K562 (cell line): ENCODE measurements around the gene C4A. TPM values are rescaled to one million over a fixed set of nuclear protein-coding genes. Genes with fewer than 3 reads are reported as not detected.

Experiments
- ATAC-seq: fragments of 200-7000 bp; cut with Tn5 transposase; 3 replicates; pipeline ENCODE4 v1.9.1; 2020; ENCODE audit warnings: moderate library complexity
- BruUV-seq: library from RNA; stranded (reverse); fragments of 400-500 nt; replicated peaks from 2 replicates; lab custom pipeline; 2021; lab: Mats Ljungman, UMichigan
- CTCF ChIA-PET: fragments of 300-600 bp; formaldehyde crosslinking; extraction: SDS; loops from one replicate; lab custom pipeline; 2021; ENCODE audit warnings: low intra/inter-chr PET ratio; lab: Yijun Ruan, JAX
- POLR2A ChIA-PET: fragments of 300-600, 350-650 bp; sonication (Branson Sonifier 250); formaldehyde crosslinking; extraction: SDS; loops from one replicate; lab custom pipeline; 2021; ENCODE audit warnings: antibody characterized with exemption, inconsistent platforms; lab: Yijun Ruan, JAX
- DNase-seq, 4 experiments: peaks; one replicate each; pipeline versions ENCODE4 v3.0.0 to v3.0.0-alpha.2; 2011 to 2018; ENCODE audit warnings: low spot score in 3 of 4, mixed read lengths in 3 of 4; ENCODE audit errors: extremely low read depth in 1 of 4
- FAIRE-seq: peaks from 2 replicates; lab custom pipeline; 2011; peaks lifted over from hg19 to GRCh38; lab: Jason Lieb, UNC
- H2AFZ ChIP-seq: 2 replicates; pipeline ENCODE4 v1.6.0; 2011; ENCODE audit warnings: low read depth, low read length, control low read depth, inconsistent platforms
- H3K27ac ChIP-seq: fragments of 200-600 bp; 3 replicates; pipeline ENCODE4 v1.8.0; 2011; ENCODE audit warnings: low read depth, mild to moderate bottlenecking, control low read depth, inconsistent platforms, low read length, moderate library complexity, mixed read lengths; ENCODE audit errors: extremely low read depth
- H3K27me3 ChIP-seq, 2 experiments: fragments of 300-600 bp in 1 of 2; 2 replicates in 1 of 2; 3 replicates in 1 of 2; pipeline versions ENCODE4 v1.6.0 to v1.8.0; 2011; ENCODE audit warnings: inconsistent platforms in 2 of 2, low read length in 2 of 2, mild to moderate bottlenecking in 1 of 2, mixed read lengths in 1 of 2, moderate library complexity in 1 of 2; ENCODE audit not compliant: control insufficient read depth in 2 of 2, insufficient read depth in 2 of 2
- H3K36me3 ChIP-seq: fragments of 300-600 bp; 3 replicates; pipeline ENCODE4 v1.8.0; 2011; ENCODE audit warnings: mild to moderate bottlenecking, low read length, inconsistent platforms; ENCODE audit not compliant: control insufficient read depth, insufficient read depth
- H3K4me1 ChIP-seq, 2 experiments: fragments of 200-600 bp in 1 of 2; replicated peaks in 1 of 2; 2 replicates in 1 of 2; 3 replicates in 1 of 2; pipeline versions ENCODE4 v1.5.1 to v1.8.0; 2011; ENCODE audit warnings: inconsistent platforms in 2 of 2, low read length in 2 of 2, mild to moderate bottlenecking in 1 of 2, mixed read lengths in 1 of 2, moderate library complexity in 1 of 2; ENCODE audit not compliant: control insufficient read depth in 2 of 2, insufficient read depth in 2 of 2
- H3K4me2 ChIP-seq: 2 replicates; pipeline ENCODE4 v1.6.1; 2011; ENCODE audit warnings: low read length, control low read depth, inconsistent platforms, mixed read lengths; ENCODE audit not compliant: insufficient read depth
- H3K4me3 ChIP-seq: fragments of 200-600 bp; sonication (generic), shearing (Covaris generic); 2 replicates; pipeline ENCODE4 v1.5.1; 2016; ENCODE audit warnings: control low read depth, inconsistent platforms
- H3K79me2 ChIP-seq: fragments of 200-600 bp; 3 replicates; pipeline ENCODE4 v1.8.0; 2011; ENCODE audit warnings: low read length, inconsistent platforms; ENCODE audit not compliant: control insufficient read depth, insufficient read depth
- H3K9ac ChIP-seq, 2 experiments: 2 replicates each; pipeline versions ENCODE4 v1.6.0 to v1.6.1; 2011; ENCODE audit warnings: low read depth in 2 of 2, low read length in 2 of 2, control low read depth in 1 of 2, inconsistent platforms in 1 of 2, mild to moderate bottlenecking in 1 of 2, mixed read lengths in 1 of 2; ENCODE audit not compliant: insufficient read depth in 1 of 2
- H3K9me1 ChIP-seq: one replicate; pipeline ENCODE4 v1.6.0; 2011; ENCODE audit warnings: inconsistent platforms, mild to moderate bottlenecking, low read length, moderate library complexity; ENCODE audit not compliant: control insufficient read depth, insufficient read depth
- H3K9me3 ChIP-seq: replicated peaks from 2 replicates; pipeline ENCODE4 v1.5.1; 2011; ENCODE audit warnings: low read depth, low read length, inconsistent platforms; ENCODE audit not compliant: control insufficient read depth, insufficient read depth
- H4K20me1 ChIP-seq: replicated peaks from 2 replicates; pipeline ENCODE4 v1.6.1; 2011; ENCODE audit warnings: low read length, inconsistent platforms, mixed read lengths; ENCODE audit not compliant: control insufficient read depth, insufficient read depth
- GABPB2 ChIP-seq: fragments of 250-450 bp; sonication (Bioruptor Pico); conservative IDR thresholded peaks from 2 replicates; pipeline ENCODE4 v1.5.1; 2021; ENCODE audit warnings: mild to moderate bottlenecking
- IRF2 ChIP-seq: sonication (generic); formaldehyde crosslinking; IDR thresholded peaks from 2 replicates; pipeline ENCODE4 v1.8.1; 2022; ENCODE audit warnings: mild to moderate bottlenecking, missing genetic modification reagents
- KAT7 ChIP-seq: sonication (generic); formaldehyde crosslinking; IDR thresholded peaks from 2 replicates; pipeline ENCODE4 v1.8.0; 2022; ENCODE audit warnings: missing genetic modification reagents, mild to moderate bottlenecking, borderline replicate concordance
- NR2C1 ChIP-seq, 2 experiments: fragments of 450-650 bp; IDR thresholded peaks; 2 replicates each; pipeline ENCODE4 v1.6.1; 2017; ENCODE audit warnings: mild to moderate bottlenecking in 2 of 2, antibody characterized with exemption in 1 of 2, inconsistent platforms in 1 of 2, missing compliant biosample characterization in 1 of 2, missing genetic modification characterization in 1 of 2
- NRF1 ChIP-seq, 2 experiments: fragments of 450-650 bp; IDR thresholded peaks in 1 of 2; conservative IDR thresholded peaks in 1 of 2; 2 replicates each; pipeline ENCODE4 v1.6.1; 2014; ENCODE audit warnings: mild to moderate bottlenecking in 2 of 2
- PCBP2 ChIP-seq: fragments of 200-400 bp; formaldehyde crosslinking; IDR thresholded peaks from 2 replicates; pipeline ENCODE4 v1.6.1; 2018; ENCODE audit warnings: low read length, low read depth, mild to moderate bottlenecking, moderate library complexity; ENCODE audit not compliant: poor library complexity, severe bottlenecking
- SFPQ ChIP-seq: fragments of 200-400 bp; formaldehyde crosslinking; IDR thresholded peaks from 2 replicates; pipeline ENCODE4 v1.6.1; 2017; ENCODE audit warnings: mild to moderate bottlenecking, low read depth, low read length, moderate library complexity
- SRF ChIP-seq, 2 experiments: fragments of 250-450, 450-650 bp in 1 of 2; sonication (Bioruptor Pico) in 1 of 2; sonication (generic) in 1 of 2; formaldehyde crosslinking; IDR thresholded peaks; 2 replicates each; pipeline versions ENCODE4 v1.5.0 to v1.5.1; 2020 to 2022; ENCODE audit warnings: mild to moderate bottlenecking in 1 of 2, missing genetic modification reagents in 1 of 2
- THRA ChIP-seq: fragments of 450-650 bp; IDR thresholded peaks from 2 replicates; pipeline ENCODE4 v1.6.1; 2017; ENCODE audit warnings: mild to moderate bottlenecking, moderate library complexity
- ZNF253 ChIP-seq: fragments of 250-450 bp; sonication (Bioruptor Pico); conservative IDR thresholded peaks from 2 replicates; pipeline ENCODE4 v1.6.1; 2021; ENCODE audit warnings: mild to moderate bottlenecking
- WGBS: fragments of 100-300 bp; shearing (Covaris generic); methylation state at CpG from one replicate; pipeline ENCODE4 v1.1.6; 2016; ENCODE audit warnings: low coverage, mixed read lengths; ENCODE audit not compliant: insufficient coverage; ENCODE audit errors: missing lambda C conversion rate; 5-methylcytosine and 5-hydroxymethylcytosine counted together
- in situ Hi-C: fragments of 300-500 bp; cut with MboI; formaldehyde crosslinking; loops from 4 replicates; pipeline ENCODE4 v1.15.0; 2018; ENCODE audit warnings: inconsistent platforms, mixed read lengths
- intact Hi-C: fragments of 100-400 bp; cut with micrococcal nuclease; formaldehyde crosslinking; loops from 2 replicates; pipeline ENCODE4 v1.14.2; 2022
- polyA plus RNA-seq, 8 experiments: library from polyadenylated mRNA; depleted of rRNA in 4 of 8; stranded (reverse) in 5 of 8; unstranded in 3 of 8; fragments of >200 nt; fragmentation: Nextera tagmentation in 2 of 8; fragmentation: Illumina TruSeq in 1 of 8; extraction: Ambion mirVana in 2 of 8; extraction: Trizol in 1 of 8; gene quantifications; 2 replicates each; pipeline versions ENCODE4 v1.2.1 to v1.2.3, GENCODE V29; 2011 to 2014; ENCODE audit warnings: inconsistent platforms in 1 of 8, missing spikeins in 1 of 8
- total RNA-seq, 7 experiments: library from RNA; depleted of rRNA in 6 of 7; stranded (reverse); fragments of >200 nt in 6 of 7; fragmentation: Illumina TruSeq in 2 of 7; extraction: Trizol in 2 of 7; gene quantifications; 2 replicates each; pipeline versions ENCODE4 v1.2.1 to v1.2.3, GENCODE V29; 2011 to 2021; ENCODE audit warnings: low replicate concordance in 1 of 7

The C4A gene
- total and polyA plus RNA-seq, 9 of the 15 experiments (the other 6 are each of a cell fraction or from before 2014, with no cell fraction given) = 0.27 to 7.6 (median 5.0) TPM

- peaks cover 97% of the 10 kb centered on the region for H3K36me3 ChIP-seq
- no peak for TF ChIP-seq ZNF253 (CRISPR knock-in tag)
- no peak for TF ChIP-seq SRF (CRISPR knock-in tag; IDR thresholded peaks at IDR 0.05)
- no peak for TF ChIP-seq NRF1 (conservative IDR thresholded peaks at IDR 0.05 in 1 of 2, IDR thresholded peaks at IDR 0.05 in 1 of 2)
- no peak for TF ChIP-seq NR2C1 (IDR thresholded peaks at IDR 0.05)
- TF ChIP-seq NR2C1 (tag; IDR thresholded peaks at IDR 0.05) = no peak
- TF ChIP-seq PCBP2 = no peak
- no peak for TF ChIP-seq SFPQ
- no peak for TF ChIP-seq KAT7 (CRISPR knock-in tag)
- no peak for TF ChIP-seq GABPB2 (CRISPR knock-in tag)
- no peak for TF ChIP-seq IRF2 (CRISPR knock-in tag)
- TF ChIP-seq THRA = no peak
Measured at GRCh38 chr6:31966506-31966905, 15.4 kb upstream of the C4A start.

More at GRCh38 chr6:31966506-31966905, 15.4 kb upstream of the C4A start:
- H3K79me2 ChIP-seq = peaks cover 19% of the 10 kb centered on the region
- BruUV-seq = no TSS peak
- H3K9ac ChIP-seq = peak overlapping the region in 1 of 2 experiments; percentile 5; a peak in 1 of 4 replicates
- no peaks in the 10 kb centered on the region for H3K9me3 ChIP-seq
- H3K9me1 ChIP-seq = no peaks in the 10 kb centered on the region
- CTCF ChIA-PET = no interaction called here
- DNase-seq = no peak
- no peak for FAIRE-seq
- peaks cover 35 to 39% of the 10 kb centered on the region in 2 experiments; a peak in 4 of 5 replicates for H3K4me1 ChIP-seq
- H3K27me3 ChIP-seq = no peaks in the 10 kb centered on the region
- no peak overlapping the region for H3K4me2 ChIP-seq
- intact Hi-C loops (no loop called here), in situ Hi-C loops (no loop called here)
- WGBS = 87% methylated on average over 7 of the region's 7 CpGs
- no peak overlapping the region; the same call in 2 of the 3 replicates for H3K27ac ChIP-seq
- no peak overlapping the region for H3K4me3 ChIP-seq
- no peaks in the 10 kb centered on the region for H4K20me1 ChIP-seq
- no peak for ATAC-seq
- H2AFZ ChIP-seq = no peak overlapping the region
- POLR2A ChIA-PET = interaction anchor here (0.6 to 1.5 kb wide), 2 partner anchors 15 to 43 kb away, joined by 3 to 7 read pairs; no protein-coding TSS in a partner anchor
